Right cardiac atrium (tissue), 5 donors: Measurements from ENCODE around the gene ATP6V1D. TPM values are rescaled to one million over a fixed set of nuclear protein-coding genes. Genes with fewer than 3 reads are reported as not detected.
"Not testable (repeated sequence)": the region's sequence is repeated elsewhere in the genome, so short reads cannot be mapped to it uniquely, and the experiment has no call there.

Experiments used
- ATAC-seq, 2 donors: fragments of 200-7000 bp; cut with Tn5 transposase; one replicate each; pipeline versions ENCODE4 v1.8.0 to v1.9.1; 2020; ENCODE audit warnings: moderate library complexity in 2 of 2, mild to moderate bottlenecking in 1 of 2
- DNase-seq, 3 donors: peaks; one replicate each; pipeline ENCODE4 v3.0.0-alpha.2; 2020
- H3K27ac ChIP-seq: one replicate; pipeline ENCODE4 v1.5.1; 2013; ENCODE audit warnings: mild to moderate bottlenecking, low read length, control low read depth, moderate library complexity
- H3K27me3 ChIP-seq: one replicate; pipeline ENCODE4 v1.6.1; 2013; ENCODE audit not compliant: control insufficient read depth, insufficient read depth
- H3K4me1 ChIP-seq: one replicate; pipeline ENCODE4 v1.6.1; 2013; ENCODE audit warnings: low read length; ENCODE audit not compliant: control insufficient read depth, insufficient read depth
- H3K4me3 ChIP-seq: one replicate; pipeline ENCODE4 v1.5.1; 2013; ENCODE audit warnings: low read length, control low read depth
- H3K9me3 ChIP-seq: one replicate; pipeline ENCODE4 v1.6.1; 2013; ENCODE audit warnings: low read length; ENCODE audit not compliant: control insufficient read depth
- WGBS: extraction: QIAGEN DNeasy Blood & Tissue Kit; methylation state at CpG from one replicate; pipeline ENCODE4 v1.1.7; 2013; 5-methylcytosine and 5-hydroxymethylcytosine counted together
- intact Hi-C, 4 donors: fragments of 100-400 bp; cut with DNase I; formaldehyde crosslinking; loops; one replicate each; pipeline versions ENCODE4 v1.11.0 to v1.14.0; 2022 to 2023
- polyA plus RNA-seq: library from polyadenylated mRNA; stranded (reverse); fragments of 200-250 nt; gene quantifications from one replicate; pipeline ENCODE4 v1.2.3, GENCODE V29; 2013
- total RNA-seq, 4 donors: library from RNA; stranded (reverse); fragmentation: NEBNext Ultra II Directional; extraction: Animal tissue kit (Norgen Biotek cat#: 25700); gene quantifications; one replicate each; pipeline ENCODE4 v1.2.1, GENCODE V29; 2021
- donor health status: healthy with polysubstance abuse.
- donor health status: DM: no; HTN: yes; CAD: no.
- donor health status: DM: no; HTN: no; CAD: no.
- donor health status: DM: no; HTN: yes; CAD: no; lungs with severe emphysema.
- donor health status: DM: yes; HTN: yes; CAD: no.

Gene ATP6V1D
- total and polyA plus RNA-seq, 5 donors, result 110 to 139 (median 130) TPM

DNA sequence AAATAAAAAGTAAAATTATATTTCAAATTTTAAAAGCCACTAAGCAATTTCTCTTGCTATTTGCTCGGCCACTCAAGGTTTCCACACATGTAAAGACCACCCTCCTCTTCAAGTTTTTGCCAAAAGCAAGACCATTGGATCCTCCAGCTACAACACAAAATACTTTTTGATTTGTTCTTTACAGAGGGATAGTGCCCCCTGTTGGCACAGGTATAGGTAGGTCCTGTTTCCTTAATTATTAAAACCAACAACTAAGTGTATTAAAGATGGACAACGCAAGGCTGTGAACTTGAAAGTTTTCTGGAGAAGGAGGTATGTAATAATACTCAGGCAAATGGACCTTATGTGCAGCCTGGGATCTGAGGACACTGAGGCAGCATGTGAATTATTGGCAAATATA lies 23.8 kb downstream of the ATP6V1D start:
- no peak for ATAC-seq
- no peak overlapping the region for H3K27ac ChIP-seq
- WGBS, result 95% methylated on average over 2 of the region's 2 CpGs

DNA sequence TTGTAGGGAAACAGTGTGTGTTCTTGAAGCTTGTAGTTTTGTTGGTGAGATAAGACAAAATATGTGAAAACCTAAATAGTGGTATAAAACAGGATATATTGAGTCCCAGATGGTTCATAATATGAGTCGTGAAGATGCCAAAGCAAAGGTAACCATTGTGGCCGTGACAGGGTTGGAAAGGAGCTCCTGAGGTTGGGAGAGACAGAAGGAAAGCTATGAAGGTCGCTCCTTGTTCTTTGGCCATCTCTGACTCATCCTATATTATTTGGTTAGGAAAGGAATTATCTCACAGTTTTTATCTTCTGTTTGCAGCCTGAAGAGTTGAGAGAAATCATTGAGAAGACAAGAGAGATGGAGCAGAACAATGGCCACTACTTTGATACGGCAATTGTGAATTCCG lies 27.1 kb downstream of the ATP6V1D start:
- Histone ChIP-seq H3K4me1 (no peaks in the 10 kb centered on the region), H3K27ac (no peak overlapping the region), H3K27me3 (no peaks in the 10 kb centered on the region), H3K9me3 (no peaks in the 10 kb centered on the region), H3K4me3 (no peak overlapping the region)
- 95% methylated on average over 5 of the region's 5 CpGs for WGBS
- DNase-seq (no peak), ATAC-seq (no peak)
- intact Hi-C loops, result no loop called here

More for the DNA sequence above, 23.8 kb downstream of the ATP6V1D start:
- intact Hi-C loops, result no loop called here
- Histone ChIP-seq H3K4me3 (no peak overlapping the region), H3K9me3 (no peaks in the 10 kb centered on the region), H3K27me3 (no peaks in the 10 kb centered on the region), H3K4me1 (no peaks in the 10 kb centered on the region)
- DNase-seq, result no peak

DNA sequence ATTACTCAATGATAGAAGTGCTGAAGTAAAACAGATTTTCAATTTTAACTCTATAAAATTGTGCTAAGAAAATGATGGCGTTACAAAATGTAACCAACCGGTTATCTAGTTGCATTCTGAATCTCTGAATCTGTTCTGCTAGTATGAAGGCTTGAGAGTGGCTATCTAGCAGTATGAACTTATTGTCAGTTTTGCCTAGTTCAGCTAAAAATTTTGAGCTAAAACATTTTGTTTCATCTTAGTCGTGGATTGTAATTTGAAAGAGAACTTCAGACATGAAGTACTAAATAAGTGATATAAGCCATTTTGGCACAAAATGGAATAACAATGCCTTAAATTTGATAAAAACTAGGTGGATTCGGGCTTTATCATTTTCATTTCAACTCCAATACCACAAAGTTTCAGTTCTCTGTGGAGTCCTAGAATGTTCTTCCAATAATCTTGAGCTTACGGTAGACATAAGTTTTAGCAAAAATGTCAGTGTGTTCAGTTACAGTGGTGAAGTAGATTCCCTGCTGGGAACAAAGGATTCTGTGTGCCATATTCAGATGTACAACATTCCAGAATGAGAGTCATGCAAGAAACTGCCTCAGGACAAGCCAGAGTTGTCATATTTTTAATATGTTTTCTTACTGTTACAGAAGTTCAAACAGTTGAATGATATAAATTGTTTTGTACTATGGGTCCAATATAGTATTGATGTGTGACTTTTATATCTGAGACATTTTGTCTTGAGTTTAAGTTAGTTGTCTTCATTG lies 28.1 kb downstream of the ATP6V1D start:
- WGBS, result 89% methylated on average over 5 of the region's 5 CpGs
- Histone ChIP-seq H3K27ac (no peak overlapping the region), H3K27me3 (no peaks in the 10 kb centered on the region), H3K4me1 (no peaks in the 10 kb centered on the region), H3K4me3 (no peak overlapping the region), H3K9me3 (no peaks in the 10 kb centered on the region)
- intact Hi-C loops, result no loop called here
- ATAC-seq, result no peak
- no peak for DNase-seq

DNA sequence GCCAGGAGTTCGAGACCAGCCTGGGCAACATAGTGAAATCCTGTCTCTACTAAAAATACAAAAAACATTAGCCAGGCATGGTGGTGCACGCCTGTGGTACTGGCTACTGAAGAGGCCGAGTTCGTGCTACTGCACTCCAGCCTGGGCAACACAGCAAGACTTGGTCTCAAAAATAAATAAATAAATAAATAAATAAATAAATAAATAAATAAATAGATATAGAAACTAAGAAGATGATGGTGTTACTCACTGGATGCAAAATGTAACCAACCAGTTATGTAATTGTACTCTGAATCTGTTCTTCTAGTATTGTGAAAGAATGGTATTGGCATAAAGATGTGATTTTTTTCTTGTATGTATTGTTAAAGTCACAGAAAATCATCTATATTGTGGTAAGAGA lies 29.9 kb downstream of the ATP6V1D start:
- H3K4me3 ChIP-seq, H3K27ac ChIP-seq, H3K9me3 ChIP-seq, DNase-seq, H3K4me1 ChIP-seq, intact Hi-C loops, ATAC-seq, H3K27me3 ChIP-seq: not testable (repeated sequence)
- WGBS, result over 99% methylated on average over 4 of the region's 4 CpGs

DNA sequence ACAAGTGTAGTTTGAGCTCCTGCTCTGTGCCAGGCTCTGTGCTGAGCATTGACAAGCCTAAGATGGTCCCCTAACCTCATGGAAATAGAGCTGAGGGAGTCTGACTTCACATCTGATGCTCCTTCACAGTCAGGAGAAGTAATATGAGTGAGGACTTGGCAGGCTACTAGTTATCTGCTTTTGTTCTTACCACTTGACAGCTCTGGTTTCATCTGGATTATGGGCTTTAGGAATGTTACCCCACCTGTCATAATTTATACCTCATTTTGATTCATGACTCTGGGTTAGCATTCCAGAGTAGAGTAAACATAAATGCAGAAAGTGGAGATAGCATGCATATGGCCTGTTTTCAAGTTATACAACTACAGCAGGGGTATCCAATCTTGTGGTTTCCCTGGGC lies 40.5 kb downstream of the ATP6V1D start:
- Histone ChIP-seq H3K4me1 (no peaks in the 10 kb centered on the region), H3K27ac (no peak overlapping the region), H3K27me3 (no peaks in the 10 kb centered on the region), H3K4me3 (no peak overlapping the region), H3K9me3 (no peaks in the 10 kb centered on the region)
- no peak for DNase-seq
- intact Hi-C loops, result no loop called here
- no peak for ATAC-seq

DNA sequence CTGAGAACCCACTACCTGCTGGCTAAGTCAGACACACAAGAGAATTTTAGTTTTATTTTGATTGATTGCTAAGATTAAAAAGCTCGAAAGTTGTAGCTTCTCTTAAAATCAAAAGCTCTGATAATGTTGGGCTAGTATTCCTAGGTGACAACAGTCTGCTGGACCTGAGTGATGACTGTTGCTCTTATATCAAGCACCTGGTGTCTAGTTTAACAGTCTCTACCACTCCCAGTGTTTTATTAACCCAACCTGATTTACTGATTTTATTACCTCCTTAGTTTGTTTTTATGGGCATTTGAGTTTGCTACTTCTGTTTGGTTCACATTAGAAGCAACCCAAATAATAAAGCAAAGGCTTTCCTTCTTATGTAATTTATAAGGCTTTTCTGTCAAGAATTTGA lies 41.8 kb downstream of the ATP6V1D start:
- no peaks in the 10 kb centered on the region for H3K4me1 ChIP-seq
- H3K9me3 ChIP-seq, result no peaks in the 10 kb centered on the region
- ATAC-seq, result no peak
- H3K4me3 ChIP-seq, result no peak overlapping the region
- no peak for DNase-seq
- no peaks in the 10 kb centered on the region for H3K27me3 ChIP-seq
- no peak overlapping the region for H3K27ac ChIP-seq
- 81% methylated on average over 1 of the region's 1 CpG for WGBS
- intact Hi-C loops, result no loop called here

DNA sequence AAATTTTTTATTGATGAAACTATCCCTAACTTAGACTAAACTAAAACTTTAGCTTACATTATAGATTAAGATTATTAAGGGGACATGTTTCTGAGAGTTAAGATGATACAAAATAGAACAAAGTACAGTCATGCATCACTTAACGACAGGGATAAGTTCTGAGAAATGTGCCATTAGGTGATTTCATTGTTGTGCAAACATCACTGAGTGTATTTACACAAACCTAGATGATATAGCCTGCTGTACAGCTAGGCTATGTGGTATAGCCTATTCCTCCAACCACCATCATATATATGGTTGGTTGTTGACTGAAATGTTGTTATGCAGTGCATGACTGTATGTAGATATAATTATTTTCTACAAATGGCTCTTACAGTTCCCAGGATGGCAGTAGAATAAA lies 46.5 kb downstream of the ATP6V1D start:
- no peak for ATAC-seq
- 93% methylated on average over 1 of the region's 1 CpG for WGBS
- intact Hi-C loops, result no loop called here
- Histone ChIP-seq H3K4me1 (no peaks in the 10 kb centered on the region), H3K27ac (no peak overlapping the region), H3K4me3 (no peak overlapping the region), H3K27me3 (no peaks in the 10 kb centered on the region), H3K9me3 (no peaks in the 10 kb centered on the region)
- DNase-seq, result no peak

DNA sequence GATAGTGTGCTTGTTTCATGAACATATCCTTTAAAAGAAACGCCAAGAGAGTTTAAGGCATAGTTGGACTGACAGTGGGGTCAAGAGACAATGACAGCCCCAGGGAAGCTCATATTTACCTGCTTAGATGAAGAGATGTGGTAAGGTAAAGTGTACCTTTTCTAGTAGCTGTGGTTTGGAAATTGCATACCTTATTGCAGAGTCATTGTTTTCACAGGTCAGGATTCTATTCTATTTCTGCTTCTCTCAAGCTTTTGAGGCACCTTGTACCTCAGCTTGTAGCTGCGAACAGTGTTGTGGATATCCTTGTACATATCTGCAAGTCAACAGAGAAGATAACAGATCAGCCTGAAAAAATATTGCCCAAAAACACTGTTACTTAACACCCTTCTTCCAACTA lies 47.7 kb downstream of the ATP6V1D start:
- 97% methylated on average over 2 of the region's 2 CpGs for WGBS
- Histone ChIP-seq H3K27ac (no peak overlapping the region), H3K27me3 (no peaks in the 10 kb centered on the region), H3K4me1 (no peaks in the 10 kb centered on the region), H3K4me3 (no peak overlapping the region), H3K9me3 (no peaks in the 10 kb centered on the region)
- DNase-seq, result no peak
- no peak for ATAC-seq
- intact Hi-C loops, result no loop called here

Other genes with a start within 250 kb of the ATP6V1D start
- under 1 TPM in 2 of 4 donors, not detected in 2; 0.23 to 0.50 TPM for gene GARIN2, start 170.4 kb downstream of the ATP6V1D start, total RNA-seq
- gene GARIN2, start 170.4 kb downstream of the ATP6V1D start, polyA plus RNA-seq, result not detected
- gene PALS1, start 118.4 kb downstream of the ATP6V1D start, total RNA-seq, result 10 to 100 TPM; 14.4 to 16.7 (median 16.1) TPM
- 4.3 TPM for gene PALS1, start 118.4 kb downstream of the ATP6V1D start, polyA plus RNA-seq
- gene EIF2S1, start 524 bp upstream of the ATP6V1D start, total RNA-seq, result 10 to 100 TPM; 71.3 to 91.3 (median 84.6) TPM
- gene EIF2S1, start 524 bp upstream of the ATP6V1D start, polyA plus RNA-seq, result 57.2 TPM
- under 1 TPM in 2 of 4 donors, not detected in 2; 0.37 to 0.82 TPM for gene PLEK2, start 52.4 kb upstream of the ATP6V1D start, total RNA-seq
- 0.34 TPM for gene PLEK2, start 52.4 kb upstream of the ATP6V1D start, polyA plus RNA-seq
- gene TMEM229B, start 128.9 kb upstream of the ATP6V1D start, total RNA-seq, result 10 to 100 TPM in 1 of 4 donors, 1 to 10 TPM in 3; 1.3 to 11.8 (median 6.6) TPM
- gene TMEM229B, start 128.9 kb upstream of the ATP6V1D start, polyA plus RNA-seq, result 3.6 TPM
- gene PLEKHH1, start 173.5 kb upstream of the ATP6V1D start, total RNA-seq, result 1 to 10 TPM; 2.5 to 6.5 (median 4.2) TPM
- gene PLEKHH1, start 173.5 kb upstream of the ATP6V1D start, polyA plus RNA-seq, result 4.0 TPM
- 10 to 100 TPM; 13.1 to 15.4 (median 13.9) TPM for gene PIGH, start 240.5 kb upstream of the ATP6V1D start, total RNA-seq
- gene PIGH, start 240.5 kb upstream of the ATP6V1D start, polyA plus RNA-seq, result 13.1 TPM